ENCODE measurements around the gene NTN1. TPM values are rescaled to one million over a fixed set of nuclear protein-coding genes. Genes with fewer than 3 reads are reported as not detected.

The NTN1 gene
- total RNA-seq, 2 experiments from 2014 or later = 0.28 TPM; not detected in 1

DNA sequence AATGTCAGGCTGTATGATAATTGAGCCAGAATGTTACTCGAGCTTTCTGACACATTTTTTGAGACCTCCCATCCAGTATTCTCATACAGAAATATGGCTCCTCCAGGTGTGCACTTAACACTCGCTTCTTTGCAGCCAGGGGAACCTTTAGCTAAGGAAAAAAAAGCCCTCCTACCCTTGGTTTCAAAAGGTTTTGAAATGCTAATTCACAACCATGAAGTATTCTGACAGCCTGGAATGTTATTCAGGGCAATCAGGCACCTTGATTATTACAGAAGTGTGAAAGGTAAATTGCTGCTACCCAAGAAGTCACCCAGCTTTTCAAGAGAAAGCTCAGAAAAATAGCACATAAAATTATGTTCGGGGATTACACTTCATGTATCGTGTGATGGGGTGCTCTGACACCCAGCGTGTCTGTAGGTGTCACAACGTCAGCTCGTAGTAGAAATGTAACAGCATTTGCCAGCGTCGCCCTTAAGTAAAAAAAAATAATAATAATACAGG is 41.1 kb downstream of the NTN1 start:
- DNase-seq = no peak
- H3K4me3 Mint-ChIP-seq = no peak overlapping the region
- no peak overlapping the region for H3K27ac Mint-ChIP-seq
- H3K27me3 Mint-ChIP-seq = peaks cover 3% of the 10 kb centered on the region
- CTCF ChIA-PET = no interaction called here
- ATAC-seq = no peak
- H3K9me3 Mint-ChIP-seq (ENCODE audit: low read depth) = no peaks in the 10 kb centered on the region
- H3K36me3 Mint-ChIP-seq = no peaks in the 10 kb centered on the region
- H3K4me1 Mint-ChIP-seq = no peaks in the 10 kb centered on the region

DNA sequence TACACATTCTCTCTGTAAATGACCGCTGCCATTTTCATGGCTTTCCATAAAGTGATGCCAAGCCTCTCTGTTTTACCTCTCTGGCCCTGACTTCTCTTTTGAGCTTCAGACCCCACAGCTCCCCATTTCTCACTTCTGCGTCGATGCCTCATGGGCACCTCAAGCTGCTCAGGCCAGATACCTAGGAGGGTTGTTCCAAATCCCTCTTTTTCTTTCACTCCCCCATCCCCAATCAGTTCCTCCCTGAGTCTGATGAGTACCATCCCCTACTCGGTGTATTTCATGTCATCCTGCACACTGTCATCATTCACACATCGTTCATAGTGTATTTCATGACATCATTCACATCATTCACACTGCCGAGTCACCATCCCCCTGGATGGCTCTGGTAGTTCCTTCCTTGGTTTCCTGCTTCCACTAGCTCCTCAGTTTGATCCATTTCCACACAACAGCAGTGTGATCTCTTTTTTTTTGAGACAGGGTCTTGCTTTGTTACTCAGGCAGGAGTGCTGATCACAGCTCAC is 43.1 kb downstream of the NTN1 start:
- Mint-ChIP-seq H3K4me3 (no peak overlapping the region), H3K4me1 (no peaks in the 10 kb centered on the region), H3K9me3 (ENCODE audit: low read depth) (no peaks in the 10 kb centered on the region), H3K36me3 (no peaks in the 10 kb centered on the region), H3K27ac (no peak overlapping the region), H3K27me3 (peaks cover 3% of the 10 kb centered on the region)
- CTCF ChIA-PET = no interaction called here
- DNase-seq = no peak
- no peak for ATAC-seq

DNA sequence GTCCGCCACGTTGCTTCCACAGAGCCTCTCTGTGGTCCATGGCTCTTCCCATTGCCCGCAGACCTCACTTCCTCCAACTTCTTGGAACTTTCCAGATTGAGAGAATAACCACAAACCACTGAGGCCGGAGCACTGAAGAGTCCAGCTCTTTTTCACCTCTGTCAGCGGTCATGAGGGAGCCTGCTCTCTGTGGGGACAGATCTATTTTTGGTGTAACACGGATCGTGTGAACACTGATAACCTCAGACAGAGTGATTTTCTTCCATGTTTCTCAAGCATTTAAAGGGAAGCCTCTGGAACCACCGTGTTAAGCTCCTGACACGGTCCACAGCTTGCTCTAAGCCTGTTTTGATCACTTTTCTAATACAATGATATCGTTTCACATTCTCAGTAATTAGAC is 49.7 kb downstream of the NTN1 start:
- CTCF ChIA-PET = no interaction called here
- H3K27ac Mint-ChIP-seq = no peak overlapping the region
- ATAC-seq = no peak
- no peak overlapping the region for H3K4me3 Mint-ChIP-seq
- no peaks in the 10 kb centered on the region for H3K4me1 Mint-ChIP-seq
- no peak for DNase-seq
- H3K36me3 Mint-ChIP-seq = no peaks in the 10 kb centered on the region
- no peaks in the 10 kb centered on the region for H3K27me3 Mint-ChIP-seq
- H3K9me3 Mint-ChIP-seq (ENCODE audit: low read depth) = no peaks in the 10 kb centered on the region

GRCh38 chr17:9071811-9072498 is 50.6 kb downstream of the NTN1 start:
- no peaks in the 10 kb centered on the region for H3K9me3 Mint-ChIP-seq (ENCODE audit: low read depth)
- H3K36me3 Mint-ChIP-seq = no peaks in the 10 kb centered on the region
- ATAC-seq (no peak), DNase-seq (no peak)
- no peak overlapping the region for H3K27ac Mint-ChIP-seq
- H3K4me3 Mint-ChIP-seq = no peak overlapping the region
- CTCF ChIA-PET = no interaction called here
- H3K27me3 Mint-ChIP-seq = peaks cover 5% of the 10 kb centered on the region
- H3K4me1 Mint-ChIP-seq = no peaks in the 10 kb centered on the region

- CTCF ChIA-PET = interaction anchor here (0.6 kb wide), 1 partner anchor 284 kb away, joined by 3 read pairs; no protein-coding TSS in a partner anchor
- Mint-ChIP-seq H3K36me3 (no peaks in the 10 kb centered on the region), H3K27ac (no peak overlapping the region), H3K9me3 (ENCODE audit: low read depth) (no peaks in the 10 kb centered on the region), H3K4me1 (no peaks in the 10 kb centered on the region), H3K4me3 (no peak overlapping the region), H3K27me3 (peaks cover 7% of the 10 kb centered on the region)
- ATAC-seq (no peak), DNase-seq (no peak)
Measured at GRCh38 chr17:9072696-9073339, 51.5 kb downstream of the NTN1 start.

GRCh38 chr17:9074131-9074530 is 52.8 kb downstream of the NTN1 start:
- Mint-ChIP-seq H3K4me1 (peaks cover 2% of the 10 kb centered on the region), H3K36me3 (no peaks in the 10 kb centered on the region), H3K4me3 (no peak overlapping the region), H3K9me3 (ENCODE audit: low read depth) (no peaks in the 10 kb centered on the region), H3K27me3 (peaks cover 7% of the 10 kb centered on the region), H3K27ac (no peak overlapping the region)
- CTCF ChIA-PET = no interaction called here
- DNase-seq (no peak), ATAC-seq (no peak)

- DNase-seq = peak; percentile 54
- CTCF ChIA-PET = no interaction called here
- no peak for ATAC-seq
- no peak overlapping the region for H3K4me3 Mint-ChIP-seq
- H3K4me1 Mint-ChIP-seq = peaks cover 5% of the 10 kb centered on the region
- peaks cover 2% of the 10 kb centered on the region for H3K36me3 Mint-ChIP-seq
- peak overlapping the region; percentile 86 for H3K27ac Mint-ChIP-seq
- H3K27me3 Mint-ChIP-seq = peaks cover 11% of the 10 kb centered on the region
- H3K9me3 Mint-ChIP-seq (ENCODE audit: low read depth) = peaks cover 5% of the 10 kb centered on the region
Measured at GRCh38 chr17:9079461-9080103, 58.3 kb downstream of the NTN1 start.

DNA sequence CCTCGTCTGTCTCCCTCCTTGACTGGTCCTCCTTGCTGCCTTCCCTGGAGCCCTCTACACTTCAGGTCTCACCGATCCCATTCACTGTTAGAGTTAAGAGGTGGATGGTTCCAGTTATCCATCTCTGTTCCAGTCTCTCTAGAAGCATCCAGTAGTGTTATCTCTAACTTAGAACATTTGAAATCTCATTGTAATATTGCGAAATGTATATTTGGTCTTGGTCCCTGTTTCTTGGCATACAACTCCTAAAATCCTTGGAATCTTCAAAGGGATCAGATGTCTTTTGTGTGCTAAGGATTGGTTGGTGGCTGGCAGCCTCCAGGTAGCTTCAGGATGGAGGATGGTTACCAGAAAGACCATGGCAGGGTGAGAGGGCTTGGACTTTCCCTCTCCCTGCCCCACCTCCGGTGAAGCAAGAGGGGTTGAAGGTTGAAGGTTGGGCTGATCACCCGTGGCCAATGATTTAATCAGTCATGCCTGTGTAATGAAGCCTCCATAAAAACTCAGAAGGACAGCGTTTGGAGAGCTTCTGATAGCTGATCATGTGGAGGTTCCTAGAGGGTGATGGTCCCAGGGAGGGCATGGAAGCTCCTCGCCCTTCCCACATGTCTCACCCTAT is 59.1 kb downstream of the NTN1 start:
- DNase-seq (no peak), ATAC-seq (no peak)
- Mint-ChIP-seq H3K4me1 (peaks cover 5% of the 10 kb centered on the region), H3K27me3 (peaks cover 11% of the 10 kb centered on the region), H3K9me3 (ENCODE audit: low read depth) (peaks cover 5% of the 10 kb centered on the region), H3K4me3 (no peak overlapping the region), H3K36me3 (peaks cover 2% of the 10 kb centered on the region), H3K27ac (peak overlapping the region; percentile 86)
- CTCF ChIA-PET = no interaction called here

DNA sequence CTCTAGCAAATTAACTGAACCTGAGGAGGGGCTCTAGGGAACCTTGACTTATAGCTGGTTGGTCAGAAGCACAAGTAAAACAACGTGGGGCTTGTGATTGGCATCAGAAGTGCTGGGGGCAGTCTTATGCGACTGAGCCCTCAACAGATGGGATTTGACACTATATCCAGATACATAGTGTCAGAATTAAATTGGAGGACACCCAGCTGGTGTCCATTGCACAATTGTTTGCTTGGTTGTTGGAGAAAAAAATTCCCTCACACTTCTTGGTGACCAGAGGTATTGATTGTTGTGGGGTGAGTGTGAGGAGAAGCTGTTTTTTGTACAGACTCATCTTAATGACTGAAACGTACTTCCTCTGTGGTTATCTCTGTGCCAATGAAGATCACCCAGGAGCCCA is 59.7 kb downstream of the NTN1 start:
- Mint-ChIP-seq H3K36me3 (peaks cover 2% of the 10 kb centered on the region), H3K27ac (no peak overlapping the region), H3K4me3 (no peak overlapping the region), H3K9me3 (ENCODE audit: low read depth) (peaks cover 5% of the 10 kb centered on the region), H3K4me1 (peaks cover 5% of the 10 kb centered on the region), H3K27me3 (peaks cover 11% of the 10 kb centered on the region)
- ATAC-seq (no peak), DNase-seq (no peak)
- CTCF ChIA-PET = no interaction called here

GRCh38 chr17:9086577-9086976 is 65.3 kb downstream of the NTN1 start:
- CTCF ChIA-PET = no interaction called here
- no peak for ATAC-seq
- H3K36me3 Mint-ChIP-seq = no peaks in the 10 kb centered on the region

DNA sequence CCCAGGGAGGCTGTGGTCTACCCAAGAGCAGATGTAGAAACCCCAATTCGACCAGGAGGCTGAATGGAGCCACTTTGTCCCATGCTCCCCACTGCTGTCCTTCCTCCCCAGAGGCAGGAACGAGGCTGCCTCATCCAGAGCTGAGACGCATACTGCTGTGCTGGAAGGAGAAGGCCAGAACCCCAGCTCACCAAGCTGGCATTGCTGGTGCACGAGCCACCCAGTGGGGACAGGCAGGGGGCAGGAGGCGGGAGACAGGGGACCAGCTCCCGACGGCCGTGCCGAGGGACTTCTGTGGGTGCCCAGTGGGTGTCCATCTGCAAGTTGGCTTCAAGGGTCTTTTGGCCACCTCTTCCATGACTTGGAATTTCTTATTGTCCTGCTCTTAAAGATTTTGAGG is 66.6 kb downstream of the NTN1 start:
- CTCF ChIA-PET = no interaction called here
- H3K36me3 Mint-ChIP-seq = no peaks in the 10 kb centered on the region
- DNase-seq = no peak

More at GRCh38 chr17:9086577-9086976, 65.3 kb downstream of the NTN1 start:
- no peak for DNase-seq
- Mint-ChIP-seq H3K27ac (no peak overlapping the region), H3K27me3 (peaks cover 4% of the 10 kb centered on the region), H3K4me1 (no peaks in the 10 kb centered on the region), H3K4me3 (no peak overlapping the region), H3K9me3 (ENCODE audit: low read depth) (no peaks in the 10 kb centered on the region)

DNA sequence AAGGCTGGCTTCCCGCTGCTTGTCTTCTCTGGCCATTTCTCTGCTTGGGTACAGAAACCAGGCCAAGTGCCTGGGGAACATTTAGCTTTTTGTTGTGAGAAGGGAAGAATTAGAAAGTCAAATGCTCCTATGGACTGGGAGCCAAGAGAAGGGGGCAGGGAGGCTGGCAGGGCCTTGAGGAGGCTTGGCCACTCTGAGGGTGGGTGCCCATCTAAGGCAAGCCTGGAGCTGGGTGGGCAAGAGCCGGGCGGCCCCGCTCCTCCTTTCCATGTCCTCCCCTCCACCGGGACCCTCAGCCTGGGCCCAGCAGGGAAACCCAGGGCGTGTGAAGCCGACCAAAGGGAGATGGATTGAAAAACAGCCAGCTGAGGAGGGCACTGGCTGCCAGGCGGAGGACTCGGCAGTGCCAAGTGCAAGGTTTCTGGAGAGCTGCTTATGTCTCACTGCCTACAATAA is 69.4 kb downstream of the NTN1 start:
- peaks cover 2% of the 10 kb centered on the region for H3K27me3 Mint-ChIP-seq
- H3K36me3 Mint-ChIP-seq = no peaks in the 10 kb centered on the region
- CTCF ChIA-PET = no interaction called here
- ATAC-seq (no peak), DNase-seq (no peak)
- no peaks in the 10 kb centered on the region for H3K9me3 Mint-ChIP-seq (ENCODE audit: low read depth)
- H3K4me1 Mint-ChIP-seq = no peaks in the 10 kb centered on the region
- H3K27ac Mint-ChIP-seq = no peak overlapping the region
- H3K4me3 Mint-ChIP-seq = no peak overlapping the region

More for the DNA sequence above, 66.6 kb downstream of the NTN1 start:
- Mint-ChIP-seq H3K9me3 (ENCODE audit: low read depth) (no peaks in the 10 kb centered on the region), H3K4me3 (no peak overlapping the region), H3K27me3 (peaks cover 4% of the 10 kb centered on the region), H3K27ac (no peak overlapping the region), H3K4me1 (no peaks in the 10 kb centered on the region)
- ATAC-seq = no peak

- CTCF ChIA-PET = no interaction called here
- DNase-seq = no peak
- H3K27ac Mint-ChIP-seq = no peak overlapping the region
- H3K27me3 Mint-ChIP-seq = peaks cover 8% of the 10 kb centered on the region
- H3K4me3 Mint-ChIP-seq = no peak overlapping the region
- no peak for ATAC-seq
- H3K9me3 Mint-ChIP-seq (ENCODE audit: low read depth) = no peaks in the 10 kb centered on the region
- no peaks in the 10 kb centered on the region for H3K4me1 Mint-ChIP-seq
- H3K36me3 Mint-ChIP-seq = no peaks in the 10 kb centered on the region
Measured at GRCh38 chr17:9094193-9094592, 72.9 kb downstream of the NTN1 start.
